WI38 (cell line): Measurements from ENCODE around the gene CFAP44.

Experiments used
- H3K4me3 ChIP-seq: 2 replicates; pipeline ENCODE4 v1.5.1; 2011; ENCODE audit warnings: low read depth, mild to moderate bottlenecking, control low read depth, low read length
- CTCF ChIP-seq: IDR thresholded peaks from 2 replicates; pipeline ENCODE4 v1.5.1; 2012; ENCODE audit warnings: low read depth, mild to moderate bottlenecking, control low read depth, low read length

Gene CFAP44

DNA sequence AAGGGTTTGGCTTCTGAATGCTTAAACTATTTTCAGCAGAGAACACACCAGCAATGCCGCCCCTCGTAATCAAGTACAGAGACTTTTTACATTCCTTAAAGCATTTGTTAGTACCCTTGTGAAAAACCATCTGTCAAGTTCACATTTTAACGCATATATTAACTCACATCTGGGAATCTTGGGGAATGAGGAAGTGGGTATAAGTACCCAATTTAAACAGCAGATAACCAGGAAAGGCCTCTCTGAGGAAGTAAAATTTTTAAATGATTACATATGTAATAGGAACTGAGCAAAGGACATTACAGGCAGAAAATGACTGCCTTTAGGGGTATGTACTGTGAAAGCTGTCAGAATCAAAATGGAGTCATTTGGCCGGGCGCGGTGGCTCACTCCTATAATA lies 12.8 kb upstream of the CFAP44 start:
- H3K4me3 ChIP-seq = no peak overlapping the region
- no peak for TF ChIP-seq CTCF

- TF ChIP-seq CTCF = no peak
- no peak overlapping the region for H3K4me3 ChIP-seq
Measured at GRCh38 chr3:113450911-113451310, 9.6 kb upstream of the CFAP44 start.

- H3K4me3 ChIP-seq = no peak overlapping the region
- TF ChIP-seq CTCF = no peak
Measured at GRCh38 chr3:113439606-113440005, 1.7 kb downstream of the CFAP44 start.

DNA sequence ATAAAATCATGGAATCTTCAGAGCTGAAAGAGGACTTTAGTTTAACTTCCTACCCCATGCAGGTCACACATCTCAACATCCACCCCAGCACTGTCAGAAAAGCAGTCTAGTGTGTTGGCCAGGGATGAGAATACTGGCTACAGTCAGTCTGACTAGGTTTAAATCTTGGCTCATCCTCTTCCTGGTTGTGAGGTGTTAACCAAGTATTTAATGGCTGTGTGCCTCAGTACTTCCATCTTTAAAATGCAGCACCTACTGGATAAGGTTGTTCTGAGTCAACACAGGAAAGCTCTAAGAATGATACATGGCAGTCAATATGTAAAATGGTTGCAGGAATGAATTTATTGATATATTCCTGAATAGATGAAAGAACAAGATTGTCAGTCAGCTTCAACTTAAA lies 3.1 kb downstream of the CFAP44 start:
- no peak overlapping the region for H3K4me3 ChIP-seq
- TF ChIP-seq CTCF = no peak

- no peak overlapping the region for H3K4me3 ChIP-seq
- no peak for TF ChIP-seq CTCF
Measured at GRCh38 chr3:113437411-113437810, 3.9 kb downstream of the CFAP44 start.

DNA sequence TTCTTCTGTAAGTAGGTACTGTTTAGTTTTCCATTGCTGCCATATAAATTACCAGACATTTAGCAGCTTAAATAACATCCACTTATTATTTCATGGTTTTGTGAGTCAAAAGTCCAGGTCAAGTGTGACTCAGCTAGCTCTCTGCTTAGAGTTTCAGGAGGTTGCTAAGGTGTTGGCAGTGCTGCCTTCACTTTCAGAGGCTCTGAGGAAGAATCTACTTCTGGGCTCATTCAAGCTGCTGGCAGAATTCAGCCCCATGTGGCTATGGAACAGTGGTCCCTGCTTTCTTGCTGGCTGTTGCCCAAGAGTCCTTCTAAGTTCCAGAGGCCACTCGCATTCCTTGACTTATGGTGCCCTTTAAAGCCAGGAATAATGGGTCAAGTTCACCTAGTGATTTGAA lies 4.5 kb downstream of the CFAP44 start:
- no peak overlapping the region for H3K4me3 ChIP-seq
- no peak for TF ChIP-seq CTCF

GRCh38 chr3:113431811-113432210 lies 9.5 kb downstream of the CFAP44 start:
- no peak overlapping the region for H3K4me3 ChIP-seq
- no peak for TF ChIP-seq CTCF
